H1 (cell line): ENCODE results near the gene TTC32. TPM values are rescaled to one million over a fixed set of nuclear protein-coding genes. Genes with fewer than 3 reads are reported as not detected.

ENCODE experiments used
- CTCF ChIA-PET: fragments of 300-600 bp; sonication (Branson Sonifier 250); formaldehyde crosslinking; loops from one replicate; lab custom pipeline; 2021; ENCODE audit not compliant: partially characterized antibody; lab: Charles Lee
- POLR2A ChIA-PET: fragments of 300-600 bp; sonication (Branson Sonifier 250); formaldehyde crosslinking; loops from one replicate; lab custom pipeline; 2021; ENCODE audit warnings: inconsistent platforms; ENCODE audit not compliant: partially characterized antibody; lab: Charles Lee
- DNase-seq, 2 experiments: peaks; one replicate each; pipeline versions ENCODE4 v3.0.0 to v3.0.0-alpha.2; 2010 to 2022; ENCODE audit warnings: low spot score in 2 of 2, low read depth in 1 of 2, mixed read lengths in 1 of 2
- FAIRE-seq: peaks from 2 replicates; lab custom pipeline; 2011; peaks lifted over from hg19 to GRCh38; lab: Jason Lieb, UNC
- H2AFZ ChIP-seq: 2 replicates; pipeline ENCODE4 v1.8.1; 2012; ENCODE audit warnings: low read length, inconsistent platforms
- H2AK5ac ChIP-seq: 2 replicates; pipeline ENCODE4 v1.6.1; 2013; ENCODE audit warnings: low read depth, low read length
- H2BK120ac ChIP-seq: replicated peaks from 2 replicates; pipeline ENCODE3; 2013; ENCODE audit warnings: low read depth, low read length, inconsistent platforms
- H2BK12ac ChIP-seq: 2 replicates; pipeline ENCODE4 v1.6.1; 2013; ENCODE audit warnings: low read depth, low read length
- H2BK15ac ChIP-seq: 2 replicates; pipeline ENCODE4 v1.6.1; 2013; ENCODE audit warnings: low read length
- H2BK20ac ChIP-seq: 2 replicates; pipeline ENCODE4 v1.6.1; 2013; ENCODE audit warnings: low read length
- H2BK5ac ChIP-seq: 2 replicates; pipeline ENCODE4 v1.6.1; 2013; ENCODE audit warnings: low read depth, low read length
- H3K14ac ChIP-seq: 2 replicates; pipeline ENCODE4 v1.6.1; 2013; ENCODE audit warnings: inconsistent platforms; ENCODE audit not compliant: insufficient read length
- H3K18ac ChIP-seq: 2 replicates; pipeline ENCODE4 v1.6.1; 2013; ENCODE audit warnings: low read length; ENCODE audit errors: extremely low read depth
- H3K23ac ChIP-seq: 2 replicates; pipeline ENCODE4 v1.6.1; 2013; ENCODE audit warnings: inconsistent platforms; ENCODE audit not compliant: insufficient read length
- H3K23me2 ChIP-seq: 2 replicates; pipeline ENCODE4 v1.6.1; 2013; ENCODE audit warnings: low read depth, low read length
- H3K27ac ChIP-seq: 2 replicates; pipeline ENCODE4 v1.6.1; 2011; ENCODE audit warnings: low read depth, low read length, inconsistent platforms
- H3K27me3 ChIP-seq, 4 experiments: replicated peaks in 1 of 4; 1 replicate in 1 of 4; 2 replicates in 3 of 4; pipeline versions ENCODE4 v1.6.1 to v1.8.1; 2011 to 2013; ENCODE audit warnings: low read length in 3 of 4, mild to moderate bottlenecking in 3 of 4, inconsistent platforms in 2 of 4, mixed read lengths in 2 of 4, moderate library complexity in 1 of 4; ENCODE audit not compliant: control insufficient read depth in 3 of 4, insufficient read depth in 3 of 4; ENCODE audit errors: extremely low read depth in 1 of 4
- H3K36me3 ChIP-seq, 4 experiments: 2 replicates each; pipeline versions ENCODE4 v1.6.1 to v1.8.1; 2011 to 2013; ENCODE audit warnings: mild to moderate bottlenecking in 4 of 4, low read length in 3 of 4, moderate library complexity in 2 of 4, control low read depth in 1 of 4, inconsistent platforms in 1 of 4; ENCODE audit not compliant: insufficient read depth in 4 of 4, control insufficient read depth in 2 of 4
- H3K4ac ChIP-seq: replicated peaks from 2 replicates; pipeline ENCODE3; 2013; ENCODE audit warnings: low read length, low read depth, mixed read lengths, inconsistent platforms; ENCODE audit not compliant: insufficient read length
- H3K4me1 ChIP-seq, 4 experiments: replicated peaks in 1 of 4; 1 replicate in 1 of 4; 2 replicates in 3 of 4; pipeline versions ENCODE4 v1.6.1 to v1.8.1; 2011 to 2013; ENCODE audit warnings: low read length in 3 of 4, inconsistent platforms in 2 of 4, mixed read lengths in 1 of 4; ENCODE audit not compliant: insufficient read depth in 4 of 4, control insufficient read depth in 3 of 4
- H3K4me2 ChIP-seq, 2 experiments: 2 replicates each; pipeline versions ENCODE4 v1.6.1 to v1.8.1; 2011 to 2013; ENCODE audit warnings: low read depth in 2 of 2, low read length in 2 of 2, control low read depth in 1 of 2, inconsistent platforms in 1 of 2, mild to moderate bottlenecking in 1 of 2; ENCODE audit not compliant: insufficient read depth in 1 of 2
- H3K4me3 ChIP-seq, 4 experiments: fragments of 200-600, 300-600 bp in 1 of 4; sonication (generic), shearing (Covaris generic), sonication (Bioruptor Twin) in 1 of 4; 2 replicates each; pipeline versions ENCODE4 v1.5.1 to v1.8.1; 2011 to 2016; ENCODE audit warnings: low read length in 4 of 4, low read depth in 3 of 4, control low read depth in 2 of 4, inconsistent platforms in 2 of 4, mild to moderate bottlenecking in 2 of 4, mixed read lengths in 1 of 4, moderate library complexity in 1 of 4; ENCODE audit not compliant: insufficient read depth in 2 of 4; ENCODE audit errors: extremely low read depth in 1 of 4
- H3K56ac ChIP-seq: replicated peaks from 2 replicates; pipeline ENCODE3; 2013; ENCODE audit warnings: low read depth, mild to moderate bottlenecking, mixed read lengths, low read length, inconsistent platforms; ENCODE audit not compliant: insufficient read length
- H3K79me1 ChIP-seq: 2 replicates; pipeline ENCODE4 v1.6.1; 2013; ENCODE audit warnings: low read depth, low read length, control low read depth
- H3K79me2 ChIP-seq, 2 experiments: 2 replicates each; pipeline versions ENCODE4 v1.6.1 to v1.8.1; 2012 to 2013; ENCODE audit warnings: low read length in 2 of 2, mild to moderate bottlenecking in 2 of 2, inconsistent platforms in 1 of 2; ENCODE audit not compliant: insufficient read depth in 2 of 2, control insufficient read depth in 1 of 2
- H3K9ac ChIP-seq, 4 experiments: replicated peaks in 1 of 4; 1 replicate in 1 of 4; 2 replicates in 3 of 4; pipeline versions ENCODE4 v1.6.1 to v1.8.1; 2011 to 2013; ENCODE audit warnings: low read depth in 3 of 4, low read length in 3 of 4, control low read depth in 2 of 4, mild to moderate bottlenecking in 2 of 4, moderate library complexity in 2 of 4, inconsistent platforms in 1 of 4; ENCODE audit errors: extremely low read depth in 1 of 4
- H3K9me3 ChIP-seq, 2 experiments: 2 replicates each; pipeline versions ENCODE4 v1.6.1 to v1.8.1; 2012 to 2013; ENCODE audit warnings: mild to moderate bottlenecking in 2 of 2, moderate library complexity in 2 of 2, control low read depth in 1 of 2, inconsistent platforms in 1 of 2, low read depth in 1 of 2, low read length in 1 of 2, mixed read lengths in 1 of 2; ENCODE audit not compliant: insufficient read depth in 2 of 2
- H4K20me1 ChIP-seq, 2 experiments: replicated peaks in 1 of 2; 2 replicates each; pipeline versions ENCODE3 to v1.8.1; 2011 to 2013; ENCODE audit warnings: inconsistent platforms in 2 of 2, low read length in 2 of 2, mild to moderate bottlenecking in 1 of 2; ENCODE audit not compliant: insufficient read depth in 2 of 2, control insufficient read depth in 1 of 2
- H4K5ac ChIP-seq: 2 replicates; pipeline ENCODE4 v1.6.1; 2013; ENCODE audit warnings: low read length, low read depth, mixed read lengths, inconsistent platforms; ENCODE audit not compliant: insufficient read length
- H4K8ac ChIP-seq: 2 replicates; pipeline ENCODE4 v1.8.0; 2013; ENCODE audit warnings: mild to moderate bottlenecking, moderate library complexity, low read length, inconsistent platforms; ENCODE audit not compliant: insufficient read depth; ENCODE audit errors: extremely low read depth
- H4K91ac ChIP-seq: replicated peaks from 2 replicates; pipeline ENCODE3; 2013; ENCODE audit warnings: low read length, mixed read lengths, inconsistent platforms; ENCODE audit not compliant: insufficient read length
- ASH2L ChIP-seq: fragments of 200-600, 300-600 bp; sonication (generic); IDR thresholded peaks from one replicate; pipeline ENCODE4 v1.7.1; 2017; ENCODE audit warnings: low read length
- CREB1 ChIP-seq: IDR thresholded peaks from 2 replicates; pipeline ENCODE4 v1.6.1; 2012; ENCODE audit warnings: inconsistent platforms
- E2F6 ChIP-seq: IDR thresholded peaks from 2 replicates; pipeline ENCODE4 v1.6.1; 2012; ENCODE audit warnings: inconsistent platforms
- FOSL1 ChIP-seq: IDR thresholded peaks from 2 replicates; pipeline ENCODE4 v1.6.1; 2011; ENCODE audit warnings: mild to moderate bottlenecking, low read depth, low read length, moderate library complexity; ENCODE audit not compliant: insufficient read depth
- HDAC2 ChIP-seq, 2 experiments: fragments of 300-600 bp in 1 of 2; sonication (generic) in 1 of 2; IDR thresholded peaks; 2 replicates each; pipeline ENCODE4 v1.6.1; 2011 to 2012; ENCODE audit warnings: low read depth in 2 of 2, low read length in 2 of 2, mild to moderate bottlenecking in 2 of 2, moderate library complexity in 2 of 2, borderline replicate concordance in 1 of 2, inconsistent platforms in 1 of 2
- HDAC6 ChIP-seq: IDR thresholded peaks from one replicate; pipeline ENCODE4 v1.7.1; 2012; ENCODE audit warnings: low read depth, mild to moderate bottlenecking, inconsistent platforms, low read length, moderate library complexity
- NANOG ChIP-seq: IDR thresholded peaks from 2 replicates; pipeline ENCODE4 v1.6.1; 2011; ENCODE audit warnings: low read length, low read depth, mild to moderate bottlenecking, inconsistent platforms; ENCODE audit not compliant: insufficient read depth, poor library complexity, severe bottlenecking
- POLR2AphosphoS5 ChIP-seq: IDR thresholded peaks from 2 replicates; pipeline ENCODE4 v1.6.1; 2011; ENCODE audit warnings: low read depth, low read length
- SAP30 ChIP-seq: fragments of 300-600 bp; sonication (generic); IDR thresholded peaks from 2 replicates; pipeline ENCODE4 v1.7.1; 2012; ENCODE audit warnings: low read length, moderate library complexity, mild to moderate bottlenecking, inconsistent platforms; ENCODE audit not compliant: insufficient read depth, insufficient replicate concordance
- ZNF274 ChIP-seq: IDR thresholded peaks from 2 replicates; pipeline ENCODE4 v1.7.0; 2012; ENCODE audit warnings: low read length, borderline replicate concordance; ENCODE audit errors: extremely low read depth
- WGBS, 2 experiments: shearing (Covaris generic) in 1 of 2; methylation state at CpG; one replicate each; pipeline versions ENCODE4 v1.1.6 to v1.1.7; 2013 to 2015; ENCODE audit warnings: low lambda C conversion rate in 2 of 2, mixed read lengths in 2 of 2, inconsistent platforms in 1 of 2, low coverage in 1 of 2, missing lambda C conversion rate in 1 of 2; ENCODE audit not compliant: insufficient replicate concordance in 2 of 2, insufficient coverage in 1 of 2, insufficient read length in 1 of 2; ENCODE audit errors: extremely low coverage in 1 of 2, missing lambda C conversion rate in 1 of 2; 5-methylcytosine and 5-hydroxymethylcytosine counted together
- polyA plus RNA-seq, 7 experiments: library from polyadenylated mRNA; depleted of rRNA in 3 of 7; stranded (reverse) in 5 of 7; unstranded in 2 of 7; fragments of >200 nt in 5 of 7; fragments of 200-250 nt in 2 of 7; gene quantifications; 1 replicate in 5 of 7; 2 replicates in 1 of 7; 4 replicates in 1 of 7; pipeline versions ENCODE4 v1.2.1 to v1.2.3, GENCODE V29; 2011 to 2013; ENCODE audit warnings: missing spikeins in 2 of 7, mixed read lengths in 2 of 7
- total RNA-seq: library from RNA; stranded (reverse); fragmentation: NEBNext Ultra II Directional; extraction: Animal tissue kit (Norgen Biotek cat#: 25700); gene quantifications from 2 replicates; pipeline ENCODE4 v1.2.1, GENCODE V29; 2021

Gene TTC32
- total and polyA plus RNA-seq, 2 of the 8 experiments (the other 6 are each of a cell fraction or from before 2014, with no cell fraction given) = 6.8 to 8.7 TPM

GRCh38 chr2:19947184-19947940 is 45.6 kb upstream of the TTC32 start:
- Histone ChIP-seq H3K79me2 (no peaks in the 10 kb centered on the region), H3K36me3 (peaks cover 0 to 20% (median 1%) of the 10 kb centered on the region in 4 experiments; a peak in 5 of 8 replicates), H3K4me1 (peaks cover 0 to 10% (median 2%) of the 10 kb centered on the region in 4 experiments; a peak in 4 of 7 replicates), H3K27ac (no peak overlapping the region), H3K23me2 (no peaks in the 10 kb centered on the region), H3K79me1 (no peaks in the 10 kb centered on the region), H4K8ac (no peak overlapping the region), H2AK5ac (no peak overlapping the region), H3K18ac (no peak overlapping the region), H3K9me3 (no peaks in the 10 kb centered on the region), H2BK20ac (no peak overlapping the region), H2AFZ (no peak overlapping the region), H3K4me2 (no peak overlapping the region), H3K9ac (no peak overlapping the region), H3K4ac (no peak overlapping the region), H3K56ac (no peak overlapping the region), H4K91ac (no peak overlapping the region), H2BK12ac (no peak overlapping the region), H2BK120ac (no peak overlapping the region), H2BK15ac (no peak overlapping the region), H4K20me1 (no peaks in the 10 kb centered on the region), H3K14ac (no peak overlapping the region), H3K4me3 (no peak overlapping the region), H4K5ac (no peak overlapping the region), H3K27me3 (no peaks in the 10 kb centered on the region), H3K23ac (no peak overlapping the region), H2BK5ac (no peak overlapping the region)
- FAIRE-seq (no peak), DNase-seq (no peak)
- CTCF ChIA-PET = interaction anchor here (0.7 to 1.8 kb wide), 4 partner anchors 9 to 1184 kb away, joined by 3 to 12 read pairs (median 4); no protein-coding TSS in a partner anchor
- 88% methylated on average over 4 of the region's 4 CpGs; no CpG with 5 or more reads in 1 of the 2 experiments for WGBS, 2 experiments
- POLR2A ChIA-PET = interaction anchor here (0.6 kb wide), 1 partner anchor 108 kb away, joined by 3 read pairs; no protein-coding TSS in a partner anchor
- no peak for TF ChIP-seq POLR2AphosphoS5
- TF ChIP-seq SAP30 = no peak
- no peak for TF ChIP-seq HDAC6
- TF ChIP-seq E2F6 = no peak
- TF ChIP-seq ZNF274 = no peak
- no peak for TF ChIP-seq FOSL1
- TF ChIP-seq ASH2L = no peak
- no peak for TF ChIP-seq HDAC2 (IDR thresholded peaks at IDR 0.05; ENCODE audit: borderline replicate concordance in 1 of 2, low read depth in 2 of 2, low read length in 2 of 2)
- no peak for TF ChIP-seq CREB1
- no peak for TF ChIP-seq NANOG
